GM12878 (cell line): ENCODE results near the gene VN1R5.

ENCODE experiments used
- EZH2 ChIP-seq: IDR thresholded peaks from 2 replicates; pipeline ENCODE4 v1.6.1; 2012; ENCODE audit warnings: low read depth, mild to moderate bottlenecking, control low read depth, inconsistent platforms, low read length, borderline replicate concordance; ENCODE audit not compliant: control insufficient read depth
- FOXM1 ChIP-seq: IDR thresholded peaks from 2 replicates; pipeline ENCODE4 v1.6.1; 2012; ENCODE audit warnings: low read depth, mild to moderate bottlenecking, inconsistent platforms, low read length, moderate library complexity
- MTA2 ChIP-seq: fragments of 450-650 bp; IDR thresholded peaks from 2 replicates; pipeline ENCODE4 v1.6.1; 2016; ENCODE audit warnings: low read depth, mild to moderate bottlenecking, moderate library complexity
- NR2C2 ChIP-seq: IDR thresholded peaks from 2 replicates; pipeline ENCODE4 v1.6.1; 2011; ENCODE audit warnings: borderline replicate concordance, low read depth; ENCODE audit not compliant: control insufficient read depth, insufficient read length
- PAX5 ChIP-seq: IDR thresholded peaks from 2 replicates; pipeline ENCODE4 v1.6.1; 2011; ENCODE audit warnings: low read depth, low read length, borderline replicate concordance
- POLR2AphosphoS5 ChIP-seq: IDR thresholded peaks from 2 replicates; pipeline ENCODE4 v1.6.1; 2011; ENCODE audit warnings: mild to moderate bottlenecking, low read length, inconsistent platforms
- POU2F2 ChIP-seq: IDR thresholded peaks from 3 replicates; pipeline ENCODE4 v1.6.1; 2011; ENCODE audit warnings: low read depth, mild to moderate bottlenecking, low read length, borderline replicate concordance
- RAD21 ChIP-seq: IDR thresholded peaks from 2 replicates; pipeline ENCODE4 v1.6.1; 2011; ENCODE audit warnings: mild to moderate bottlenecking, low read depth, low read length, moderate library complexity; ENCODE audit not compliant: insufficient read depth
- RAD51 ChIP-seq: fragments of 450-650 bp; IDR thresholded peaks from 2 replicates; pipeline ENCODE4 v1.6.1; 2016; ENCODE audit warnings: moderate library complexity, mild to moderate bottlenecking, inconsistent platforms
- TF ChIP-seq, protein P1 (sequence below): fragments of 450-650 bp; IDR thresholded peaks from 2 replicates; pipeline ENCODE4 v1.6.1; 2017; ENCODE audit warnings: mild to moderate bottlenecking, low read depth, inconsistent platforms; ENCODE audit not compliant: poor library complexity, severe bottlenecking
- TF ChIP-seq, protein P2 (sequence below), 3 experiments: IDR thresholded peaks in 2 of 3; conservative IDR thresholded peaks in 1 of 3; 2 replicates each; pipeline ENCODE4 v1.5.1; 2011; ENCODE audit warnings: low read depth in 3 of 3, low read length in 3 of 3, mild to moderate bottlenecking in 3 of 3, control low read depth in 2 of 3, moderate library complexity in 2 of 3, inconsistent platforms in 1 of 3, mixed read lengths in 1 of 3; ENCODE audit not compliant: control insufficient read depth in 2 of 3, insufficient read depth in 1 of 3; ENCODE audit errors: extremely low read depth in 1 of 3
- TF ChIP-seq, protein P3 (sequence below): fragments of 450-650 bp; IDR thresholded peaks from 2 replicates; pipeline ENCODE4 v1.6.1; 2018; ENCODE audit warnings: mild to moderate bottlenecking, low read depth, moderate library complexity; ENCODE audit not compliant: partially characterized antibody

DNA sequence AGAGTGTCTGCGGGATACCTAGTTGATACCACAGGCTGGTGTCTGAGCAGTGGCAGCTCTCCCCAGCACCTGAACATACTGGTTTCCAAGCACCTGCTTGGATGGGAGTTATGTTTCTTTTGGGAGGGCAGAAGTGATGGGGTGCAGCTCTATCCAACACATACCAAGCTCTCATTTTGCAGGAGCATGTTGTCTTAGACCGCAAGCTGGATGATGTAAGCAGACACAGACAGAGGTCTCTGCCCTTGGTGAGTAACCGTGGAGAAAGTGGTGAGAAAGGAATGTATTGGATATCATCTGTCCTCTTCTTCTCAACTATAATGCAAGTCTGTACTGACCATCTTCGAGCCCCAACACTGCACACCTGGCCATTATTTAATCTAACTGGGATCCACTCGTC lies 38.4 kb downstream of the VN1R5 start:
- TF ChIP-seq POLR2AphosphoS5 (no peak), EZH2 (no peak), NR2C2 (no peak), RAD51 (no peak), FOXM1 (no peak), POU2F2 (no peak), PAX5 (no peak), RAD21 (no peak), MTA2 (no peak)
- TF ChIP-seq, protein P1, sequence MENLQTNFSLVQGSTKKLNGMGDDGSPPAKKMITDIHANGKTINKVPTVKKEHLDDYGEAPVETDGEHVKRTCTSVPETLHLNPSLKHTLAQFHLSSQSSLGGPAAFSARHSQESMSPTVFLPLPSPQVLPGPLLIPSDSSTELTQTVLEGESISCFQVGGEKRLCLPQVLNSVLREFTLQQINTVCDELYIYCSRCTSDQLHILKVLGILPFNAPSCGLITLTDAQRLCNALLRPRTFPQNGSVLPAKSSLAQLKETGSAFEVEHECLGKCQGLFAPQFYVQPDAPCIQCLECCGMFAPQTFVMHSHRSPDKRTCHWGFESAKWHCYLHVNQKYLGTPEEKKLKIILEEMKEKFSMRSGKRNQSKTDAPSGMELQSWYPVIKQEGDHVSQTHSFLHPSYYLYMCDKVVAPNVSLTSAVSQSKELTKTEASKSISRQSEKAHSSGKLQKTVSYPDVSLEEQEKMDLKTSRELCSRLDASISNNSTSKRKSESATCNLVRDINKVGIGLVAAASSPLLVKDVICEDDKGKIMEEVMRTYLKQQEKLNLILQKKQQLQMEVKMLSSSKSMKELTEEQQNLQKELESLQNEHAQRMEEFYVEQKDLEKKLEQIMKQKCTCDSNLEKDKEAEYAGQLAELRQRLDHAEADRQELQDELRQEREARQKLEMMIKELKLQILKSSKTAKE, result no peak
- TF ChIP-seq, protein P2, sequence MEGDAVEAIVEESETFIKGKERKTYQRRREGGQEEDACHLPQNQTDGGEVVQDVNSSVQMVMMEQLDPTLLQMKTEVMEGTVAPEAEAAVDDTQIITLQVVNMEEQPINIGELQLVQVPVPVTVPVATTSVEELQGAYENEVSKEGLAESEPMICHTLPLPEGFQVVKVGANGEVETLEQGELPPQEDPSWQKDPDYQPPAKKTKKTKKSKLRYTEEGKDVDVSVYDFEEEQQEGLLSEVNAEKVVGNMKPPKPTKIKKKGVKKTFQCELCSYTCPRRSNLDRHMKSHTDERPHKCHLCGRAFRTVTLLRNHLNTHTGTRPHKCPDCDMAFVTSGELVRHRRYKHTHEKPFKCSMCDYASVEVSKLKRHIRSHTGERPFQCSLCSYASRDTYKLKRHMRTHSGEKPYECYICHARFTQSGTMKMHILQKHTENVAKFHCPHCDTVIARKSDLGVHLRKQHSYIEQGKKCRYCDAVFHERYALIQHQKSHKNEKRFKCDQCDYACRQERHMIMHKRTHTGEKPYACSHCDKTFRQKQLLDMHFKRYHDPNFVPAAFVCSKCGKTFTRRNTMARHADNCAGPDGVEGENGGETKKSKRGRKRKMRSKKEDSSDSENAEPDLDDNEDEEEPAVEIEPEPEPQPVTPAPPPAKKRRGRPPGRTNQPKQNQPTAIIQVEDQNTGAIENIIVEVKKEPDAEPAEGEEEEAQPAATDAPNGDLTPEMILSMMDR (IDR thresholded peaks at IDR 0.05 in 2 of 3, conservative IDR thresholded peaks at IDR 0.05 in 1 of 3; ENCODE audit: control insufficient read depth in 2 of 3, extremely low read depth in 1 of 3, insufficient read depth in 1 of 3, low read depth in 3 of 3, low read length in 3 of 3), result no peak
- TF ChIP-seq, protein P3, sequence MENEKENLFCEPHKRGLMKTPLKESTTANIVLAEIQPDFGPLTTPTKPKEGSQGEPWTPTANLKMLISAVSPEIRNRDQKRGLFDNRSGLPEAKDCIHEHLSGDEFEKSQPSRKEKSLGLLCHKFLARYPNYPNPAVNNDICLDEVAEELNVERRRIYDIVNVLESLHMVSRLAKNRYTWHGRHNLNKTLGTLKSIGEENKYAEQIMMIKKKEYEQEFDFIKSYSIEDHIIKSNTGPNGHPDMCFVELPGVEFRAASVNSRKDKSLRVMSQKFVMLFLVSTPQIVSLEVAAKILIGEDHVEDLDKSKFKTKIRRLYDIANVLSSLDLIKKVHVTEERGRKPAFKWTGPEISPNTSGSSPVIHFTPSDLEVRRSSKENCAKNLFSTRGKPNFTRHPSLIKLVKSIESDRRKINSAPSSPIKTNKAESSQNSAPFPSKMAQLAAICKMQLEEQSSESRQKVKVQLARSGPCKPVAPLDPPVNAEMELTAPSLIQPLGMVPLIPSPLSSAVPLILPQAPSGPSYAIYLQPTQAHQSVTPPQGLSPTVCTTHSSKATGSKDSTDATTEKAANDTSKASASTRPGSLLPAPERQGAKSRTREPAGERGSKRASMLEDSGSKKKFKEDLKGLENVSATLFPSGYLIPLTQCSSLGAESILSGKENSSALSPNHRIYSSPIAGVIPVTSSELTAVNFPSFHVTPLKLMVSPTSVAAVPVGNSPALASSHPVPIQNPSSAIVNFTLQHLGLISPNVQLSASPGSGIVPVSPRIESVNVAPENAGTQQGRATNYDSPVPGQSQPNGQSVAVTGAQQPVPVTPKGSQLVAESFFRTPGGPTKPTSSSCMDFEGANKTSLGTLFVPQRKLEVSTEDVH, result no peak
